Uterus (tissue), 4 donors: Measurements from ENCODE around the gene FAR1. TPM values are rescaled to one million over a fixed set of nuclear protein-coding genes. Genes with fewer than 3 reads are reported as not detected.

Experiments
- DNase-seq, 2 donors: peaks; one replicate each; pipeline ENCODE4 v3.0.0-alpha.2; 2019 to 2020
- H3K27ac ChIP-seq, 2 donors: fragments of 200-600 bp; sonication (generic); 1 replicate in 1 of 2; 2 replicates in 1 of 2; pipeline ENCODE4 v1.5.1; 2016 to 2018
- H3K27me3 ChIP-seq, 2 donors: fragments of 200-600 bp; sonication (generic); one replicate each; pipeline ENCODE4 v1.5.1; 2018 to 2019; ENCODE audit warnings: control low read depth in 1 of 2
- H3K36me3 ChIP-seq, 2 donors: fragments of 200-600 bp; sonication (generic); one replicate each; pipeline ENCODE4 v1.5.1; 2019; ENCODE audit warnings: control low read depth in 1 of 2
- H3K4me1 ChIP-seq, 2 donors: fragments of 200-600 bp; sonication (generic); one replicate each; pipeline ENCODE4 v1.5.1; 2018 to 2019; ENCODE audit warnings: control low read depth in 1 of 2
- H3K4me3 ChIP-seq, 2 donors: fragments of 200-600 bp; sonication (generic); 1 replicate in 1 of 2; 2 replicates in 1 of 2; pipeline ENCODE4 v1.5.1; 2018 to 2019; ENCODE audit warnings: mild to moderate bottlenecking in 1 of 2
- H3K9me3 ChIP-seq, 2 donors: fragments of 200-600 bp; sonication (generic); one replicate each; pipeline ENCODE4 v1.5.1; 2019; ENCODE audit warnings: control low read depth in 1 of 2
- POLR2A ChIP-seq, 2 donors: fragments of 450-650 bp; IDR thresholded peaks; one replicate each; pipeline ENCODE4 v1.6.1; 2016; ENCODE audit warnings: antibody characterized with exemption in 2 of 2, mild to moderate bottlenecking in 1 of 2, moderate library complexity in 1 of 2
- intact Hi-C: fragments of 100-400 bp; cut with DNase I; formaldehyde crosslinking; loops from one replicate; pipeline ENCODE4 v1.15.1; 2023; ENCODE audit warnings: low total_unique reads
- total RNA-seq, 4 donors: library from RNA; depleted of rRNA in 3 of 4; stranded (reverse); fragments of >200 nt in 3 of 4; gene quantifications; one replicate each; pipeline versions ENCODE4 v1.1.0 to v1.2.4, GENCODE V29; 2014 to 2023
- TF ChIP-seq, protein P1 (sequence below), 4 experiments: fragments of 200-600 bp in 2 of 4; fragments of 450-650 bp in 2 of 4; sonication (generic) in 2 of 4; IDR thresholded peaks; one replicate each; pipeline ENCODE4 v1.5.1; 2016 to 2019; ENCODE audit warnings: antibody characterized with exemption in 4 of 4, mild to moderate bottlenecking in 2 of 4, moderate library complexity in 1 of 4
- donor health status: DM: yes; HTN: yes; CAD: no.

FAR1 gene
- total RNA-seq, 4 donors from 2014 or later = 34.8 to 148 (median 69.5) TPM

DNA sequence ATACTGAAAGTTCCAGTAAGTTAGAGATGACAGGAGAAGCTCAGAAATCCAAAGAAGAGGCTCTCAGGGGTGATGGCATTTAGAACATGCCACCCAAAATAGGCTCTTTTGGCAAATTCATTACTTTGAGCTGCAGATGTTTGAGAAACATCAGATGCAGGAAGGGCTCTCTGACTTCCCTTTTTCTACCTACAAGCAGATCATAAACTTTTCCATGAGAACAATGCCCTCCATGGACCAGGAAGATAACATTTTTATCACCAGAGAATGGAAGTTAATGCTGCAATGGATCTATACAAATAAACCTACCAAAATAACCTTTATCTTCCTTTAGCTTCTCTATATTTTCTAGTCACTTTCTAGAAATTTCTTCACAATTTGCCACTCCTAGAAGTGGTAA, 32.7 kb upstream of the FAR1 start:
- TF ChIP-seq, protein P1, sequence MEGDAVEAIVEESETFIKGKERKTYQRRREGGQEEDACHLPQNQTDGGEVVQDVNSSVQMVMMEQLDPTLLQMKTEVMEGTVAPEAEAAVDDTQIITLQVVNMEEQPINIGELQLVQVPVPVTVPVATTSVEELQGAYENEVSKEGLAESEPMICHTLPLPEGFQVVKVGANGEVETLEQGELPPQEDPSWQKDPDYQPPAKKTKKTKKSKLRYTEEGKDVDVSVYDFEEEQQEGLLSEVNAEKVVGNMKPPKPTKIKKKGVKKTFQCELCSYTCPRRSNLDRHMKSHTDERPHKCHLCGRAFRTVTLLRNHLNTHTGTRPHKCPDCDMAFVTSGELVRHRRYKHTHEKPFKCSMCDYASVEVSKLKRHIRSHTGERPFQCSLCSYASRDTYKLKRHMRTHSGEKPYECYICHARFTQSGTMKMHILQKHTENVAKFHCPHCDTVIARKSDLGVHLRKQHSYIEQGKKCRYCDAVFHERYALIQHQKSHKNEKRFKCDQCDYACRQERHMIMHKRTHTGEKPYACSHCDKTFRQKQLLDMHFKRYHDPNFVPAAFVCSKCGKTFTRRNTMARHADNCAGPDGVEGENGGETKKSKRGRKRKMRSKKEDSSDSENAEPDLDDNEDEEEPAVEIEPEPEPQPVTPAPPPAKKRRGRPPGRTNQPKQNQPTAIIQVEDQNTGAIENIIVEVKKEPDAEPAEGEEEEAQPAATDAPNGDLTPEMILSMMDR (IDR thresholded peaks at IDR 0.05) = no peak
- no peak for TF ChIP-seq POLR2A (IDR thresholded peaks at IDR 0.05)
- no peaks in the 10 kb centered on the region for H3K36me3 ChIP-seq
- DNase-seq = no peak
- H3K27me3 ChIP-seq = no peaks in the 10 kb centered on the region
- intact Hi-C loops = no loop called here
- no peaks in the 10 kb centered on the region for H3K9me3 ChIP-seq
- H3K27ac ChIP-seq = no peak overlapping the region
- no peaks in the 10 kb centered on the region for H3K4me1 ChIP-seq
- H3K4me3 ChIP-seq = no peak overlapping the region

DNA sequence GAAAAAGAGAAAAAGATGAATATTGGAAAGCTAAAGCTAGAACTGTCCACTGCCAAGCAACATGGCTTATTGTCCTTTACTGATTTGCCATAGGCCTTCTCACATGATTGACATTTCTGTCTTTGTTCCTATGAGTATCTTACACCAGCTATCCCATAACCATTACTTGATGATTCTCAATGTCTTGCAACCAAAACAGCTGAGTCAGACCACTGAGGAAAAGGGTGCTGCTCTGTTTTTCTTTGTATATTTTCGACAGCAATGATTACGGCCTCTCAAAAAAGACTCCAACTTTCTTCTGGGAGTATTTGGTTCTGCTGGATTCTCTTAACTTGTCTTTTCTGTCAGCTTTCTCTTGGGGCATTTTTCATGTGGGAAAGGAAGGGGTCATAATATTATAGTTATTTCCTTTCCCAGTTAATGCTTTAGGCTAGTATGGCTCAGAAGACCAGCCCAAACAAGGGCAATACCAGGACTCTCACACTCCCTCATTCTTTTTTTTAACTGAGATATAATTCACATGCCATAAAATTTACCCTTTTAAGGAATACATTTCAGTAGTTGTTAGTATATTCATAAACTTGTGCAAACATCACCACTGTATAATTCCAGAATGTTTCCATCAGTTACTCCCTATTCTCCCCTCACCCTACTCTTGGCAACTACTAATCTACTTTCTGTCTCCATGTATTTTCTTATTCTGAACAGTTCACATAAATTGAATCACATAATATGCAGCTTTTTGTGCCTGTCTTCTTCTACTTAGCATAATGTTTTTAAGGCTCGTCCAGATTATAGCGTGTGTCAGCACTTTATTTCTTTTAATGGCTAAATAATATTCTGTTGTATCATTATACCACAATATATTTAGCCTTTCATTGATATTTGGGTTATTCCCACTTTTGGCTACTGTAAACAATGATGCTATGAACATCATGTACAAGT, 31.1 kb upstream of the FAR1 start:
- TF ChIP-seq, protein P1 (IDR thresholded peaks at IDR 0.05) = no peak
- TF ChIP-seq POLR2A (IDR thresholded peaks at IDR 0.05) = no peak
- Histone ChIP-seq H3K9me3 (no peaks in the 10 kb centered on the region), H3K27me3 (no peaks in the 10 kb centered on the region), H3K4me1 (no peaks in the 10 kb centered on the region), H3K4me3 (no peak overlapping the region), H3K27ac (no peak overlapping the region), H3K36me3 (no peaks in the 10 kb centered on the region)
- intact Hi-C loops = no loop called here
- no peak for DNase-seq

DNA sequence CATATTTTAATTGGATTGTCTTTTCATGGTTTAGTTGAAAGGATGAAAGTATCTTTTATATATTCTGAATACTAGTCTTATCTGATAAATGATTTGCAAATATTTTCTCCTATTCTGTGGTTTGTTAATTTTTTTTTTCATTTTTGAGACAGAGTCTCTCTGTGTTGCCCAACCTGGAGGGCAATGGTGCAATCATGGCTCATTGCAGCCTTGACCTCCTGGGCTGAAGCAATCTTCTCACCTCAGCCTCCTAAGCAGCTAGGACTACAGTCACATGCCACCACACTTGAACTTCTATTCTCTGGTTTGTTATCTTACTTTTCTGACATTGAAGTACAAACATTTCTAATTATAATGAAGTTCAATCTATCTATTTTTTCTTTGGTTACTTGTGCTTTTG, 30.0 kb upstream of the FAR1 start:
- no peak for DNase-seq
- Histone ChIP-seq H3K27ac (no peak overlapping the region), H3K27me3 (no peaks in the 10 kb centered on the region), H3K4me3 (no peak overlapping the region), H3K36me3 (no peaks in the 10 kb centered on the region), H3K4me1 (no peaks in the 10 kb centered on the region), H3K9me3 (no peaks in the 10 kb centered on the region)
- TF ChIP-seq, protein P1 (IDR thresholded peaks at IDR 0.05) = no peak
- TF ChIP-seq POLR2A (IDR thresholded peaks at IDR 0.05) = no peak
- intact Hi-C loops = no loop called here

DNA sequence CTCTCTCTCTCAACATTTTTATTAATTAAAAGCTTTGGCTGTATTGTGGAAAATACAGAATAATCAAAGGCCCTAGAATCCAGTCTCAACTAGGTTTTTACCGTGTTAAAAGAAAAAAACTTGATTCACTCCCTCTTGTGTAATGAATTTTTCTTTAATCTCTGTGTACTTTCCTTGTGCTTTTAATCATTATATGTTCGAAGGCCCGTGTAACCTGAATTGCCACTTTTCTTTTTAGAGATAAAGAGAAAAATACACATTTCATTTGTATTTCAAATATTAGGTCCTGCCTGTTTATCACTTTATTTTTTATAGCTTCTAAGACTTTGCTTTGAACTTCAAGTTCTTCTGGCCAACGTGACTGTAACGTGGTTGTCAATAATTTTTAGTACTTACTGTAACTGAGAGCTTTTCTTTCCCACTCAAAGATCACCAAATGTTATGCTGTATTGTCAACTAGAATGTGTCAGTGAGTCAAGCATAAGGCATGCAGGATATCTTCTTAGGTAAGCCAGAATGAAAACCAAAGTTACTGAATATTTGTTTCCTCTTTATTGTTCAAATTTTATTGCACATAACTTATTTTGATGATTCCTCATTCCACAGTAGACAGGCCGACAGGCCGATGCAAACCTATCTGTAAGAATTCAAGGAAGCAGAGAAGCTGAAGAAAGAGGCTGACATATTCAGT, 23.3 kb upstream of the FAR1 start:
- DNase-seq = no peak
- Histone ChIP-seq H3K36me3 (no peaks in the 10 kb centered on the region), H3K27ac (no peak overlapping the region), H3K27me3 (no peaks in the 10 kb centered on the region), H3K9me3 (no peaks in the 10 kb centered on the region), H3K4me3 (no peak overlapping the region), H3K4me1 (no peaks in the 10 kb centered on the region)
- no peak for TF ChIP-seq POLR2A (IDR thresholded peaks at IDR 0.05)
- TF ChIP-seq, protein P1 (IDR thresholded peaks at IDR 0.05) = no peak
- intact Hi-C loops = no loop called here

DNA sequence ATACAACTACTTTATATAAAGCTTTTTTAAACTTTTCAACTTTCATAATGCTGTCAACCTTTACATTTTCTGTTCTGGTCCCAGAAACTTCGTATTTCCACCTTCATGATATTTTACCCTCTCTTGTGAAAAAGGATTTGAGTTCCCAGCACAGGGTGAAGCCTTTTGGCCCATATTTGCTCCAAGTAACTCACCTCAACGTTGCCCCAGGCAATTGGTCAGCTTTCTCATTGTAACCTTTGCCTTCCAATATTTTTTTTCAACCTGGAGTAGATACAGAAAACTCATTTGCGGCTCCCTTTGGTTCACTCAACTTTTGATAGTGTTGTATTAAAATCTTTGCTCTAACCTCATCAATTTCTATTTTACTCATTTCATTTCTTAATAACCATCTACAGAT, 21.1 kb upstream of the FAR1 start:
- Histone ChIP-seq H3K9me3 (no peaks in the 10 kb centered on the region), H3K27ac (no peak overlapping the region), H3K4me3 (no peak overlapping the region), H3K4me1 (no peaks in the 10 kb centered on the region), H3K27me3 (no peaks in the 10 kb centered on the region), H3K36me3 (no peaks in the 10 kb centered on the region)
- DNase-seq = no peak
- TF ChIP-seq POLR2A (IDR thresholded peaks at IDR 0.05) = no peak
- TF ChIP-seq, protein P1 (IDR thresholded peaks at IDR 0.05) = no peak
- intact Hi-C loops = no loop called here
